Measurements from ENCODE around the gene ZFAND5. TPM values are rescaled to one million over a fixed set of nuclear protein-coding genes. Genes with fewer than 3 reads are reported as not detected.

Gene ZFAND5
- polyA plus RNA-seq, 3 donors = 199 to 702 (median 237) TPM

GRCh38 chr9:72349240-72349639, 15.8 kb downstream of the ZFAND5 start:
- WGBS (ENCODE audit: insufficient coverage) = no CpG with 5 or more reads among the region's 2 CpGs
- Histone ChIP-seq H2AFZ (ENCODE audit: insufficient read depth, low read depth, low read length, poor library complexity, severe bottlenecking) (no peak overlapping the region), H3K79me2 (ENCODE audit: insufficient read depth, low read length) (peaks cover 6% of the 10 kb centered on the region), H3K36me3 (replicated peaks in 1 of 2; ENCODE audit: control insufficient read depth in 1 of 2, insufficient read depth in 2 of 2, low read length in 2 of 2) (peaks cover 15 to 47% of the 10 kb centered on the region in 2 donors), H3K4me3 (replicated peaks in 1 of 3; ENCODE audit: low read depth in 2 of 3, low read length in 3 of 3) (no peak overlapping the region), H3K9ac (ENCODE audit: insufficient read depth, low read length, poor library complexity, severe bottlenecking) (no peak overlapping the region), H3K27ac (ENCODE audit: low read depth in 1 of 2, low read length in 2 of 2) (no peak overlapping the region), H3K4me2 (replicated peaks; ENCODE audit: extremely low read depth, low read length, poor library complexity, severe bottlenecking) (no peak overlapping the region), H3K27me3 (ENCODE audit: control insufficient read depth in 2 of 2, insufficient read depth in 2 of 2, low read length in 2 of 2) (no peaks in the 10 kb centered on the region), H4K20me1 (ENCODE audit: insufficient read depth, low read length) (peaks cover 40% of the 10 kb centered on the region), H3K4me1 (ENCODE audit: control insufficient read depth in 1 of 2, insufficient read depth in 2 of 2, low read length in 2 of 2) (peaks cover 0 to under 1% of the 10 kb centered on the region in 2 donors), H3K9me3 (replicated peaks in 1 of 2; ENCODE audit: control insufficient read depth in 1 of 2, insufficient read depth in 1 of 2, low read length in 2 of 2) (no peaks in the 10 kb centered on the region)
- Mint-ChIP-seq H3K27me3 (ENCODE audit: low read depth in 3 of 3) (peaks cover 0 to 6% (median 0%) of the 10 kb centered on the region in 3 donors), H3K9me3 (peaks cover 0 to 3% (median 0%) of the 10 kb centered on the region in 7 donors), H3K4me3 (no peak overlapping the region), H3K4me1 (peaks cover 4% of the 10 kb centered on the region), H3K27ac (no peak overlapping the region), H3K36me3 (peaks cover 35 to 47% of the 10 kb centered on the region in 2 donors)
- no peak for TF ChIP-seq CTCF (IDR thresholded peaks at IDR 0.05)
- intact Hi-C loops (cut with micrococcal nuclease) = loop anchor here in 1 of 2 donors (5.0 kb wide), 1 partner anchor 37 kb away; no protein-coding TSS in a partner anchor
- DNase-seq = no peak

- Mint-ChIP-seq H3K36me3 (peaks cover 37 to 48% of the 10 kb centered on the region in 2 donors), H3K4me3 (no peak overlapping the region), H3K27me3 (ENCODE audit: low read depth in 3 of 3) (peaks cover 0 to 2% (median 0%) of the 10 kb centered on the region in 3 donors), H3K4me1 (peaks cover 14% of the 10 kb centered on the region), H3K27ac (no peak overlapping the region), H3K9me3 (peaks cover 0 to 10% (median 2%) of the 10 kb centered on the region in 7 donors)
- Histone ChIP-seq H3K4me3 (replicated peaks in 1 of 3; ENCODE audit: low read depth in 2 of 3, low read length in 3 of 3) (no peak overlapping the region), H3K27ac (ENCODE audit: low read depth in 1 of 2, low read length in 2 of 2) (no peak overlapping the region), H3K4me2 (replicated peaks; ENCODE audit: extremely low read depth, low read length, poor library complexity, severe bottlenecking) (no peak overlapping the region), H2AFZ (ENCODE audit: insufficient read depth, low read depth, low read length, poor library complexity, severe bottlenecking) (no peak overlapping the region), H3K9ac (ENCODE audit: insufficient read depth, low read length, poor library complexity, severe bottlenecking) (no peak overlapping the region), H3K36me3 (replicated peaks in 1 of 2; ENCODE audit: control insufficient read depth in 1 of 2, insufficient read depth in 2 of 2, low read length in 2 of 2) (peaks cover 9 to 32% of the 10 kb centered on the region in 2 donors), H3K9me3 (replicated peaks in 1 of 2; ENCODE audit: control insufficient read depth in 1 of 2, insufficient read depth in 1 of 2, low read length in 2 of 2) (no peaks in the 10 kb centered on the region), H4K20me1 (ENCODE audit: insufficient read depth, low read length) (peaks cover 12% of the 10 kb centered on the region), H3K4me1 (ENCODE audit: control insufficient read depth in 1 of 2, insufficient read depth in 2 of 2, low read length in 2 of 2) (peaks cover 0 to 11% of the 10 kb centered on the region in 2 donors), H3K27me3 (ENCODE audit: control insufficient read depth in 2 of 2, insufficient read depth in 2 of 2, low read length in 2 of 2) (no peaks in the 10 kb centered on the region), H3K79me2 (ENCODE audit: insufficient read depth, low read length) (no peaks in the 10 kb centered on the region)
- DNase-seq = no peak
- WGBS (ENCODE audit: insufficient coverage) = no CpG with 5 or more reads among the region's 1 CpG
- TF ChIP-seq CTCF (IDR thresholded peaks at IDR 0.05) = no peak
- intact Hi-C loops (cut with micrococcal nuclease) = loop anchor here in 1 of 2 donors (5.0 kb wide), 1 partner anchor 34 kb away; no protein-coding TSS in a partner anchor
Observed at GRCh38 chr9:72346333-72346732, 18.7 kb downstream of the ZFAND5 start.

Measured in CD14-positive monocyte (primary cell).